NCI-H187 treated with DMSO at 0.1 percent for 48 hours (cell line): ENCODE results near the gene BLM.
"Not testable (repeated sequence)": the region's sequence is repeated elsewhere in the genome, so short reads cannot be mapped to it uniquely, and the experiment has no call there.

ENCODE experiments used
- DNase-seq: peaks from one replicate; lab custom pipeline; 2025; lab: John Stamatoyannopoulos, UW

BLM gene

DNA sequence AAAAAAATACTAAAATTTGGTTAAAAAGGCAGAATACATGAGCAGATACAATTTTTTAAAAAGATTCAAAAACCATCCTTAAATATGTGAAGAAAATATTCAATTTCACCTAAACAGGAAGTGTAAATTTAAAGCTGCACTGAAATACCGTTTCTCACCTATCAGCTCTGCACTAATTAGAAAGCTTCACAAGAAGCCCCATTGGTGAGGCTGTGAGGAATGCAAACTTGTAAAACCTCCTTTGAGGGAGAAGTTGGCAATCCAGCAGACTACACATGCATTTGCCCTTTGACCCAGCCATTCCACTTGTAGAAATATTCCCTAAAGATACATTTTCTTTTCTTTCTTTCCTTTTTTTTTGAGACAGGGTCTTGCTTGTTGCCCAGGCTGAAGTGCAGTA, 18.8 kb downstream of the BLM start:
- no peak for DNase-seq

GRCh38 chr15:90740545-90740944, 23.4 kb downstream of the BLM start:
- DNase-seq, result not testable (repeated sequence)

- DNase-seq, result no peak
These were observed 24.9 kb downstream of the BLM start for GRCh38 chr15:90742087-90742486.

DNA sequence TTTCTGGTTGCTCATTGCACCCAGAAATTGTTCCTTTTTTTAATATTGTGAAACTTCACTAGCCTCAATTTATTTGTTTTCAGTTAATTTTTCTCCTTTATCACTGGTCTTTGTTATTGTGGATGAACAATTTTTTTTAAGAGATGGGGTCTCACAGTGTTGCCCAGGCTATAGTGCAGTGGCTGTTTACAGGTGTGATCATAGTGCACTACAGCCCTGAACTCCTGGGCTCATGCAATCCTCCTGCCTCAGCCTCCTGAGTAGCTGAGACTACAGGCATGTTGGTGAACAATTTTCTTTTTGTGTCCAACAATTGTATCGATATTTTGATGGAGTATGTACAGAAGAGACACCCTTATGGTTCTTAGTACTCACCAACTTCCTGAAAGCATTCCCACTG, 26.3 kb downstream of the BLM start:
- no peak for DNase-seq

- DNase-seq, result no peak
These were observed 27.7 kb downstream of the BLM start for GRCh38 chr15:90744759-90745402.

DNA sequence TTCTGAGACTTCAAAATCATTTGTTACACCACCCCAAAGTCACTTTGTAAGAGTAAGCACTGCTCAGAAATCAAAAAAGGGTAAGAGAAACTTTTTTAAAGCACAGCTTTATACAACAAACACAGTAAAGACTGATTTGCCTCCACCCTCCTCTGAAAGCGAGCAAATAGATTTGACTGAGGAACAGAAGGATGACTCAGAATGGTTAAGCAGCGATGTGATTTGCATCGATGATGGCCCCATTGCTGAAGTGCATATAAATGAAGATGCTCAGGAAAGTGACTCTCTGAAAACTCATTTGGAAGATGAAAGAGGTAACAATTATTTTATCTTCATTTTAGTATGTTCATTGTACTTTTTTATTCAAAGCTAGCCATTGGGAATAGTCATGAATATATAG, 32.6 kb downstream of the BLM start:
- DNase-seq, result no peak

- DNase-seq, result no peak
These were observed 33.0 kb downstream of the BLM start for GRCh38 chr15:90750186-90750585.

GRCh38 chr15:90751300-90751825, 34.2 kb downstream of the BLM start:
- DNase-seq, result no peak

DNA sequence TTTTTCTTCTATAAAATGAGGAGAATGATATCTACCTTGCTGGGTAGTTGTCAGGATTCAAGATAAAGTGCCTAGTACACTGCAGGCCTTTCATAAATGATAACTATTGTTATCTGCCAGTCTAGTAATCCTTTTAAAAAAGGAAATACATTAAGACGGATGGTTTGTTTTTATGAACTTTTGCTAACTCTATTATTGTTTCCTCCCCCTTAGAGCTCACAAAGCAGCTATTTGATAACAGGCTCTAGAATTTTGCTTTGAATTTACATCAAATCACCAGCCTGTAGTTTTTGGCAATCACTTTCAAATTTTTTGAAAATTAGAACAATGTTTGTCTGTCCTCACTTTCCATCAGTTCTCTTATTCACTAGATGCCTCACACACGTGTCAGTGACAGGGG, 39.8 kb downstream of the BLM start:
- DNase-seq, result no peak

DNA sequence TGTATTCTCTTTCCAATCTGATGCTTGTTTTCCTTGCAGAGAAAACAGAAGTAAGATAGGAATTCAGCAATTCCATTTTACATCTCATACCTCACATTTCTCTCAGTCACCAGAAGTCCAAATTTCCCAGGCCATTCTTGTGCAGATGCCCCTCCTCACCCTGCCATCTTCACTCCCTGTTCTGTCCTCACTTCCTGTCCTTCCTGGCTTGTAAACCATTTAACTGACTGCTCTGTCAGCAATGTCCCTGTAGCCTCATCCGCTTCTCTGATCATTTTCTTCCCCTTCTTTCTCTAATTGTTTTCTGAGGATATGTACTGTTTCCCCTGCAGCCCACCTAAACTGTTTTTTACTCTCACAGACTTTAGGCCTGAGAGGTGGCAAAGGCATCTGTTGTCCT, 40.3 kb downstream of the BLM start:
- DNase-seq, result no peak

DNA sequence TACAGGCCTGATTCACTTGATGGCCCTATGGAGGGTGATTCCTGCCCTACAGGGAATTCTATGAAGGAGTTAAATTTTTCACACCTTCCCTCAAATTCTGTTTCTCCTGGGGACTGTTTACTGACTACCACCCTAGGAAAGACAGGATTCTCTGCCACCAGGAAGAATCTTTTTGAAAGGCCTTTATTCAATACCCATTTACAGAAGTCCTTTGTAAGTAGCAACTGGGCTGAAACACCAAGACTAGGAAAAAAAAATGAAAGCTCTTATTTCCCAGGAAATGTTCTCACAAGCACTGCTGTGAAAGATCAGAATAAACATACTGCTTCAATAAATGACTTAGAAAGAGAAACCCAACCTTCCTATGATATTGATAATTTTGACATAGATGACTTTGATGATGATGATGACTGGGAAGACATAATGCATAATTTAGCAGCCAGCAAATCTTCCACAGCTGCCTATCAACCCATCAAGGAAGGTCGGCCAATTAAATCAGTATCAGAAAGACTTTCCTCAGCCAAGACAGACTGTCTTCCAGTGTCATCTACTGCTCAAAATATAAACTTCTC, 43.6 kb downstream of the BLM start:
- no peak for DNase-seq

DNA sequence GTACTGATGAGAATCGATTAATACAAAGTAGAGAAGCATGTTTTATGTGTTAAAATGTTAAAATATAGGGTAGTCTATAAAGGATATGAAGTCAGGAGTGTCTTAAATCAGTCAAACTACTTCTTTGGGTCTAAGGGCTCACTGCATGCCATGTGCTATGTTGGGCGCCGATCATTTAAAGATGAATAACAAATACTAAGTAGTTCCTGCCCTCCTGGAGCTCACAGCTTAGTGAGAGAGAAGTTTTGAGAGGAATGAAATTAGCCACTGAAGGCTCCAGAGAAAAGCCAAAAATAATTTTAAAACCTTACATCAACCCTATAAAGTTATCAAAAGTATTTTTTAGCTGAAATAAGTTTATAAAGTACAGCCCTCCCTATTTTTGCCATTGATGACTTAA, 44.5 kb downstream of the BLM start:
- no peak for DNase-seq

DNA sequence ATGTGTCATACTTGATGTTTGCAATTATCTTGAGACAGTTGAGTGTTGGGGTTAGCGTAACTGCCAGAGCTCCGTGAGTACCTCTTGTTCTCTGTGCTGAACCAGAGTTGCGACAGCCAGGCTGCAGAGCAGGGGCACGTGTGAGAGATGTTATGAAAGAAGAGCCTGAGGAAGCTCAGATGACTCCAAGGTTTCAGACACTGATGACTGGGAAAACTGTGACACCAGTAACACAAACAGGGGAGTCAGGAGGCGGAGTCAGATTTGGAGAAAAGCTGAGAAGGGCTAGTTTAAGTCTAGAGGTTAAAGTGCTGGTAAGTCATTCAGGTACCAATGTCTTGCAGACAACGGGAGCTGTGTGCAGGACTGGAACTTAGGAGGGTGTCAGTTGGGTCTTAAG, 45.0 kb downstream of the BLM start:
- no peak for DNase-seq

DNA sequence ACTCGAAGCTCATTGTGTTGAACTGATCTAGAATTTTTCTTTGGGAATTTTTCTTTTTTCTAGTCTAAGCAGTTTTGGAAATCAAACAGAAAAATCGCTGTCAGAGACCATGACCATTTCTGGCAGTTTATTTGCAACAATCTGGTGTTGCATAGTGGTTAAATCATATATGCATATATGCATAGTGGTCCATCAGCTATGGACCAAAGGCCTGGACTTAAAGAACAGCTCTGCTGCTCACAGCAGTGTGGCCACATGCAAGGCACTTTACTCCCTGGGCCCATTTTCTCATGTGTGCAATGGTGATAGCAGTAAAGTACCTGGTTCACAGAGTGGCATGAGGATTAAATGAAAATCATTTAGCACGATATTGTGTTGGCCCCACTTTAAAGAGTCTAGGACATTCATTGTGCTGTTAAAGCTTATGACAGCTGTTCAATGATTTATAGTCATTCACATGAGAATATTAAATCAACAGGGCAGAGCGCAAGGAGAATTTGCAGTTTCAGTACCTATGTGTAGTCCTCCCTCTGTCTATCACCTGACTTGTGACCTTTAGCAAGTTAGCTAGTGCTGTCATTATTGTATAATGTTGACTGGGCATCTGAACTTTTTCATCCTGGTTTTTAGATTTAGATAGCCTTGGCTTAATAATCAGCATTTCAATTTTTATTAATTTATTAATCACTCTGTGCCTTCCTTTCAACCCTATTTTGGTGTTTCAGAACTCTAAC, 46.4 kb downstream of the BLM start:
- no peak for DNase-seq

GRCh38 chr15:90765531-90765930, 48.4 kb downstream of the BLM start:
- no peak for DNase-seq

- DNase-seq, result no peak
These were observed 48.8 kb downstream of the BLM start for GRCh38 chr15:90765966-90766365.

DNA sequence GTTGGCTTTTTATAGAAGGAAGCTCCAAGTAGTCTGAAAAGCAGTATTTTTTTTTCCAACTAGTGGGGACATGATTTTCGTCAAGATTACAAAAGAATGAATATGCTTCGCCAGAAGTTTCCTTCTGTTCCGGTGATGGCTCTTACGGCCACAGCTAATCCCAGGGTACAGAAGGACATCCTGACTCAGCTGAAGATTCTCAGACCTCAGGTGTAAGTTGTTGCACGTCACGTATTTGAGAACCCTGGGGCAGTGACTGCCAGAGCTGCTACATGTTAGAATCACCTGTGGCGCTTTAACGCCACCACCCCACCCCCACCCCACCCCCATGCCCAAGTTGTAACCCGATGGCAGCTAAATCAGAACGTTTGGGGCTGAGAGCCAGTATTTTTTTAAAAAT, 52.2 kb downstream of the BLM start:
- DNase-seq, result no peak

DNA sequence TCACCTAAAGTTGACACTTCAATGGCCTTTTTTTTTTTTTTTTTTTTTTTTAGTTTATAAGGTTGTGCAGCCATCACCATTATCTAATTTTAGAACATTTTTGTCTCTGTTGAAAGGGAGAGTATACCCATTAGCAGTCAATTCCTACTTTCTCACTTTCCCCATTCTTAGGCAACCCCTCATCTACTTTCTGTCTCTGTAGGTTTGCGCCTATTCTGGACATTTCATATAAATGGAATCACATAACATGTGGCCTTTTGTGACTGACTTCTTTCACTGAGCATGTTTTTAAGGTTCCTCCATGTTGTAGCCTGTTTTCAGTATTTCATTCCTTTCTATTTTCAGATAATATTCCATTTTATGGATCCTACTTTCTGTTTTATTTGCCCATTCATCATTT, 56.3 kb downstream of the BLM start:
- DNase-seq, result no peak

GRCh38 chr15:90774731-90775514, 57.8 kb downstream of the BLM start:
- DNase-seq, result no peak

DNA sequence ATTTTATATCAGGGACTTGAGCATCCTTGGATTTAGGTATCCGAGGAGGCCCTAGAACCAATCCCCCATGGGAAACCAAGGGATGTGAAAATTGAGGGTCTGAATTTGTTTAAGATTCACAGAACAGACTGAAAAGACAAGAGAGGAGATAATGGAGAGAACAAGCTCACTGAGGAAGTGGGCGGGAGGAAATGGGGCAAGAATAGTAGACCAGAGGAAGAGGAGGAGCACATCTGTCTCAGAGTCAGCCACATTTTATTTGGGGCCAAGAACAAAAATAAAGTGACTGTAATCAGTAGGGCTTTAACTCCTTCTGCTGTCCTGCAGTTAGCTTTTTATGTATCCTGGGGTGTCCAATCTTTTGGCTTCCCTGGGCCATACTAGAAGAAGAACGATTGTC, 63.8 kb downstream of the BLM start:
- no peak for DNase-seq

GRCh38 chr15:90782442-90782841, 65.3 kb downstream of the BLM start:
- DNase-seq, result no peak

DNA sequence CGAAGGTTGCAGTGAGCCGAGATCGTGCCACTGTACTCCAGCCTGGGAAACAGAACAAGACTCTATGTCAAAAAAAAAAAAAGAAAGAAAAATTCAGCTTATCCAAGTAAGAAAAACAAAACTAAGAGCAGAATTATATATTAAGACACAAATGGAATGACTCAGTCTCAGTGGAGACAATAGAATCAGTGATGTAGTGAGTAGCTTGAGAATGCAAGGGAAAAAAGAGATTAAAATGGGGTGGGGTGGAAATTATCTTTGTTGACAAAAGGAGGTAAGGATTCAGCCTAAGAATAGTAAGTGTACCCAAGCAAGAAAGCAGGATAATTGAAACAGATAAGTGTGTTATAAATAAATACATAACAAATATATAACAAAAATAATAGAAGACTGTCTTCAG, 70.7 kb downstream of the BLM start:
- no peak for DNase-seq

GRCh38 chr15:90789462-90789861, 72.3 kb downstream of the BLM start:
- no peak for DNase-seq
